ENCODE results near the gene CHD6.

CHD6 gene

GRCh38 chr20:41621971-41622370 lies 3.8 kb upstream of the CHD6 start:
- WGBS: 91% methylated on average over 2 of the region's 2 CpGs
- H3K4me1 ChIP-seq (ENCODE audit: insufficient read depth, low read length): peaks cover 9% of the 10 kb centered on the region; the same call in 1 of the 2 replicates

GRCh38 chr20:41621421-41621820 lies 3.2 kb upstream of the CHD6 start:
- Histone ChIP-seq H3K36me3 (ENCODE audit: insufficient read depth, low read length) (no peaks in the 10 kb centered on the region), H3K4me1 (ENCODE audit: insufficient read depth, low read length) (peaks cover 15% of the 10 kb centered on the region; the same call in 1 of the 2 replicates), H3K27me3 (ENCODE audit: insufficient read depth, low read length) (no peaks in the 10 kb centered on the region), H3K9ac (ENCODE audit: low read depth, low read length) (no peak overlapping the region), H3K27ac (ENCODE audit: low read depth, low read length) (no peak overlapping the region), H3K9me3 (ENCODE audit: insufficient read depth, low read depth, low read length) (no peaks in the 10 kb centered on the region), H3K4me3 (ENCODE audit: low read length) (no peak overlapping the region)
- 81% methylated on average over 1 of the region's 1 CpG for WGBS

More at GRCh38 chr20:41621971-41622370, 3.8 kb upstream of the CHD6 start:
- Histone ChIP-seq H3K36me3 (ENCODE audit: insufficient read depth, low read length) (no peaks in the 10 kb centered on the region), H3K27ac (ENCODE audit: low read depth, low read length) (no peak overlapping the region), H3K9ac (ENCODE audit: low read depth, low read length) (no peak overlapping the region), H3K27me3 (ENCODE audit: insufficient read depth, low read length) (no peaks in the 10 kb centered on the region), H3K4me3 (ENCODE audit: low read length) (no peak overlapping the region), H3K9me3 (ENCODE audit: insufficient read depth, low read depth, low read length) (no peaks in the 10 kb centered on the region)

DNA sequence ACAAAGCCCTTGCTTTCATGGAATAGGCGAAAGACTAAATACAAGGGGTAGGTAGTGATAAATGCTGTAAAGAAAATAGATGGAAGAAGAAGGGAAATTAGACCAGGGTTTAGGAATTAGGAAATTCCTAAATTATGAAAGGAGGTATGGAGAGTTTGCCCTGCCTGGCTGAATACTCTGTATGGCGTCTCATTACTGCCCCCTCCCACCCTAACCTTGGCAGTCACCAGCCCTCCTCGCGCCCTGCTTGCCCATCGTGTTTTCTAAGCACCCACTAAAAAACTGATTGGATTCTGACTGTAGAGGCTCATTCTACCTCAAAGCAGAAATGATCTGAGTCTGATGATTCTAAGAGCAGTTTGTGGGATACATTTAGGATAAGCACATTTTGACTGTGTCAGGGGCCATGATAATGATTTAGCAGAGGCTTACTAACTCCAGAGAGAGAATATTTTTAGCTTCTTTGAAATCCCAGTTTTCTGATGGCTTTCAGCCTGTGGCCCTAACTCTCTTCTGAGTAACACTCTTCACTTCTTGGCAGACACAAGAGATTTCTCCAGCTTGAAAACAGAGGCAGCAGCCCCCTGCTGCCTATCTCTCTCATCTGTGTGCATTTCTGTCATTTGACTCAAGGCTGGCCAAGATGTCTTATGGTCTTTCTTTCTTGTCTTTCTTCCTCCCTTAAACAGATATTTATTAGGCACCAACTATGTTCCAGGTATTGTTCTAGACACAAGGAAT lies 1.4 kb upstream of the CHD6 start:
- no peaks in the 10 kb centered on the region for H3K36me3 ChIP-seq (ENCODE audit: insufficient read depth, low read length)
- H3K4me1 ChIP-seq (ENCODE audit: insufficient read depth, low read length): peaks cover 34% of the 10 kb centered on the region
- peak overlapping the region; percentile 76; the same call in 1 of the 2 replicates for H3K9ac ChIP-seq (ENCODE audit: low read depth, low read length)
- no peaks in the 10 kb centered on the region for H3K9me3 ChIP-seq (ENCODE audit: insufficient read depth, low read depth, low read length)
- H3K27ac ChIP-seq (ENCODE audit: low read depth, low read length): no peak overlapping the region
- peak overlapping the region; percentile 83 for H3K4me3 ChIP-seq (ENCODE audit: low read length)
- no peaks in the 10 kb centered on the region for H3K27me3 ChIP-seq (ENCODE audit: insufficient read depth, low read length)
- WGBS: 32% methylated on average over 5 of the region's 5 CpGs

DNA sequence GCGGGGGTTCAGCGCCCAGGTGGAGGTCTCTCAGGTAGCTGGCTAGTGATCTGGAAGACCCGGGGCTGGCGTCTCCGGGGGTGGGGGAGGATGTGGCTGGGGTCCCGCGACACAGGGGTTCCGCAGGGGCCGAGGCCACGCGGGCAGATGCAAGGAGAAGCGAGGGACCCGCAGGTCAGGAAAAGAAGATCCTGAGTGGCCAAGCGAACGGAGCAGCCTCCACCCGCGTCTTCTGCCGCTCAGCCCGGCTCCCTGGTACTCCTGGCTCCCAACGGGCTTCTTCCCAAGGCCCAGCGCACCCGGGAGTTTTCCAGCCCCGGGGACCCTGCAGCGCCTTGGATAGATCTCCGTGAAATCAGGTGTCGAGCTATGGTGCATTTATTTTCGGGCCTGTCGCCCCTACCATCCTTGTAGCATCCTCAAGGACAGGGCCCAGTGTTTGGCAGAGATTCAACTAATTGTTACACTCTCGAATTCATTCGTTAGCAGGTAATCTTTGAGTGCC lies 682 bp upstream of the CHD6 start:
- Histone ChIP-seq H3K4me1 (ENCODE audit: insufficient read depth, low read length) (peaks cover 40% of the 10 kb centered on the region), H3K9ac (ENCODE audit: low read depth, low read length) (peak overlapping the region; percentile 76), H3K9me3 (ENCODE audit: insufficient read depth, low read depth, low read length) (no peaks in the 10 kb centered on the region), H3K27ac (ENCODE audit: low read depth, low read length) (peak overlapping the region; percentile 50; the same call in 1 of the 2 replicates), H3K4me3 (ENCODE audit: low read length) (peak overlapping the region; percentile 83), H3K27me3 (ENCODE audit: insufficient read depth, low read length) (no peaks in the 10 kb centered on the region), H3K36me3 (ENCODE audit: insufficient read depth, low read length) (no peaks in the 10 kb centered on the region)
- 2% methylated on average over 30 of the region's 30 CpGs for WGBS

- H3K4me1 ChIP-seq (ENCODE audit: insufficient read depth, low read length): peaks cover 45% of the 10 kb centered on the region
- H3K9me3 ChIP-seq (ENCODE audit: insufficient read depth, low read depth, low read length): no peaks in the 10 kb centered on the region
- no peaks in the 10 kb centered on the region for H3K27me3 ChIP-seq (ENCODE audit: insufficient read depth, low read length)
- H3K27ac ChIP-seq (ENCODE audit: low read depth, low read length): peak overlapping the region; percentile 98; the same call in 1 of the 2 replicates
- H3K4me3 ChIP-seq (ENCODE audit: low read length): peak overlapping the region; percentile 94
- peak overlapping the region; percentile 62 for H3K9ac ChIP-seq (ENCODE audit: low read depth, low read length)
- no peaks in the 10 kb centered on the region for H3K36me3 ChIP-seq (ENCODE audit: insufficient read depth, low read length)
- WGBS: 7% methylated on average over 34 of the region's 35 CpGs
Observed at GRCh38 chr20:41617059-41617901, 897 bp downstream of the CHD6 start.

GRCh38 chr20:41616228-41616627 lies 1.9 kb downstream of the CHD6 start:
- WGBS: 79% methylated on average over 4 of the region's 4 CpGs
- H3K9me3 ChIP-seq (ENCODE audit: insufficient read depth, low read depth, low read length): no peaks in the 10 kb centered on the region
- H3K27me3 ChIP-seq (ENCODE audit: insufficient read depth, low read length): no peaks in the 10 kb centered on the region
- H3K27ac ChIP-seq (ENCODE audit: low read depth, low read length): no peak overlapping the region
- peaks cover 45% of the 10 kb centered on the region for H3K4me1 ChIP-seq (ENCODE audit: insufficient read depth, low read length)
- H3K4me3 ChIP-seq (ENCODE audit: low read length): peak overlapping the region; percentile 94; the same call in 1 of the 2 replicates
- H3K9ac ChIP-seq (ENCODE audit: low read depth, low read length): no peak overlapping the region
- no peaks in the 10 kb centered on the region for H3K36me3 ChIP-seq (ENCODE audit: insufficient read depth, low read length)

DNA sequence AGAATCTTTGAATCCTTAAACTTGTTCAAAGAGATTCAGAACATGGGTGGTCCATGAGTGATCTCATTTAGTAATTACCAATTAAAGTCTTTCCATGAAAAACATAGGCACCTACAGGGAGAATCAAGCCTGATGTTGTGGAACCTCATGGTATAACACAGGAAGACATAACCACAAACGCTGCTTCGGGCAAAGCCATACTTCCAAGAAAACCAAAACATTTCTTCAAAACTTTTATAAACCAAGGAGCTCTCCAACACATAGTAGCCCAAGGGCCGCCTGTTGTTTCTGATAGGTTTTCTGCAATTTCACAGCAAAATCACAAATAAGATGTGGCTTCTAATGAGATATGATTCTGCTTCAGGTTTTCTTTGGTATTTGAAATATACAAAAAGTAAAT lies 2.5 kb downstream of the CHD6 start:
- Histone ChIP-seq H3K9me3 (ENCODE audit: insufficient read depth, low read depth, low read length) (no peaks in the 10 kb centered on the region), H3K4me3 (ENCODE audit: low read length) (peak overlapping the region; percentile 6; the same call in 1 of the 2 replicates), H3K27ac (ENCODE audit: low read depth, low read length) (no peak overlapping the region), H3K4me1 (ENCODE audit: insufficient read depth, low read length) (peaks cover 45% of the 10 kb centered on the region), H3K9ac (ENCODE audit: low read depth, low read length) (no peak overlapping the region), H3K36me3 (ENCODE audit: insufficient read depth, low read length) (no peaks in the 10 kb centered on the region), H3K27me3 (ENCODE audit: insufficient read depth, low read length) (no peaks in the 10 kb centered on the region)
- WGBS: 79% methylated on average over 2 of the region's 3 CpGs

DNA sequence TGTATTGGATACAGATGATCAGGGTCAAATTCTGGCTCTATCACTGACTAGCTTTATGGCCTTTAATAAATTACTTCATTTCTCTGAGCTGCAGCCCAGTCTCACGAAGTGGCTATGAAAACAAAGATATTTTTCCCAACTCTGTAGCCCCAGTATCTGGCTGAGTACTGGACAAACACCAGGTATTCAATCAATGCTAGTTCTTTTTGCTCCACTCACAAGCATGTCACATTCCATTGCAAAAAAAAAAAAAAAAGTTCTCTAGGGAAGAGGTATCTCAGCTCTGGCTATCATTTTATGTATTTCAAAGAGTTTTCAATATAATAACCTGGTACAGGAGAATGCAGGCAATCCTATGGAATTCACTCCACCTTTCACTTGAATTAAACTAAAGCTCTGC lies 3.1 kb downstream of the CHD6 start:
- Histone ChIP-seq H3K36me3 (ENCODE audit: insufficient read depth, low read length) (no peaks in the 10 kb centered on the region), H3K4me3 (ENCODE audit: low read length) (0 out of 2 replicates have a peak overlapping the region, but pooled peaks have one; percentile 6), H3K27ac (ENCODE audit: low read depth, low read length) (no peak overlapping the region), H3K4me1 (ENCODE audit: insufficient read depth, low read length) (peaks cover 45% of the 10 kb centered on the region), H3K9ac (ENCODE audit: low read depth, low read length) (no peak overlapping the region), H3K27me3 (ENCODE audit: insufficient read depth, low read length) (no peaks in the 10 kb centered on the region), H3K9me3 (ENCODE audit: insufficient read depth, low read depth, low read length) (no peaks in the 10 kb centered on the region)
- 81% methylated on average over 1 of the region's 1 CpG for WGBS

- Histone ChIP-seq H3K4me1 (ENCODE audit: insufficient read depth, low read length) (peaks cover 38% of the 10 kb centered on the region), H3K9me3 (ENCODE audit: insufficient read depth, low read depth, low read length) (no peaks in the 10 kb centered on the region), H3K9ac (ENCODE audit: low read depth, low read length) (no peak overlapping the region), H3K27ac (ENCODE audit: low read depth, low read length) (no peak overlapping the region), H3K36me3 (ENCODE audit: insufficient read depth, low read length) (no peaks in the 10 kb centered on the region), H3K27me3 (ENCODE audit: insufficient read depth, low read length) (no peaks in the 10 kb centered on the region), H3K4me3 (ENCODE audit: low read length) (no peak overlapping the region)
- 71% methylated on average over 2 of the region's 2 CpGs for WGBS
Observed at GRCh38 chr20:41613321-41613720, 4.9 kb downstream of the CHD6 start.

DNA sequence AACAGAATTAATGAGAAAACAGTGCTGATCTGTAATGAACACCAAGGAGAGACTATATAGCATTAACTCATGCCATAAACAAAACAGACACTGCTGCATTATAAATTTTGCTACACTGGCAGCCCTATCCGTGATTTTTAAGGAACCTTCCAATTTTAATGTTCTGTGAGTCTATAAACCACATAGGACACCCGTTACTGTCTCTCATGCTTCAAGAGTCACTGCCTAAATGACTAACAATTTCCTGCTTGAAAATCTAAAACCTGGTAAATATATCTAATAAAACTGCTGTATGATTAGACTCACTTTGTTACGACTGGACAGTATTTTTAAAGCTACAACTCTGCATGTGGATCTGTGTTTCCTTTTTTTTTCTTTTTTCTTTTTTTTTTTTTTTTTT lies 8.7 kb downstream of the CHD6 start:
- no peaks in the 10 kb centered on the region for H3K27me3 ChIP-seq (ENCODE audit: insufficient read depth, low read length)
- no peak overlapping the region for H3K27ac ChIP-seq (ENCODE audit: low read depth, low read length)
- H3K4me3 ChIP-seq (ENCODE audit: low read length): no peak overlapping the region
- peaks cover 11% of the 10 kb centered on the region for H3K4me1 ChIP-seq (ENCODE audit: insufficient read depth, low read length)
- H3K36me3 ChIP-seq (ENCODE audit: insufficient read depth, low read length): no peaks in the 10 kb centered on the region
- no peak overlapping the region for H3K9ac ChIP-seq (ENCODE audit: low read depth, low read length)
- WGBS: 91% methylated on average over 2 of the region's 3 CpGs
- H3K9me3 ChIP-seq (ENCODE audit: insufficient read depth, low read depth, low read length): no peaks in the 10 kb centered on the region

- Histone ChIP-seq H3K36me3 (ENCODE audit: insufficient read depth, low read length) (no peaks in the 10 kb centered on the region), H3K27me3 (ENCODE audit: insufficient read depth, low read length) (no peaks in the 10 kb centered on the region), H3K4me3 (ENCODE audit: low read length) (no peak overlapping the region), H3K9ac (ENCODE audit: low read depth, low read length) (no peak overlapping the region), H3K9me3 (ENCODE audit: insufficient read depth, low read depth, low read length) (no peaks in the 10 kb centered on the region), H3K4me1 (ENCODE audit: insufficient read depth, low read length) (peaks cover 2% of the 10 kb centered on the region; the same call in 1 of the 2 replicates), H3K27ac (ENCODE audit: low read depth, low read length) (no peak overlapping the region)
- 71% methylated on average over 1 of the region's 2 CpGs for WGBS
Observed at GRCh38 chr20:41608606-41609005, 9.6 kb downstream of the CHD6 start.
